ENCODE results near the gene ATP7A.
"Not testable (repeated sequence)": the region's sequence is repeated elsewhere in the genome, so short reads cannot be mapped to it uniquely, and the experiment has no call there.

Gene ATP7A

DNA sequence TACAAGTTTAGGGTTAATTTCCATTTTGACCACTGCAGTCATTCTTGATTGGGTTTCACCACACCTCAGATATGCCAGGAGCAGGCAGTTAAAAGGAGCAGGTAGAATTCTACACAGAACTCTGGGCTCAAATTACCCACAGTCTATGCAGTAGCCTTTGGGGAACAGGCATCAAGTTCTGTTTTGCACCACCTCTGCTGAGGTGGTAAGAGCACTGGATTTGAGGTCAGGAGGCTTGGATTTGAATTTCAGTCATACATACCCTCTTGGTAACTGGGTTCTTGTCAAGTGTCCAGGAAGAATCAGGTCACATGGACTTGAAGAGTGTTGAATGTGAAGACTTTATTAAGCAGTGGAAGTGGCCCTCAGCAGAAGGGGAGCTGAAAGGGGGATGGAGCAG lies 153.2 kb downstream of the ATP7A start:
- no peaks in the 10 kb centered on the region for H3K36me3 ChIP-seq
- TF ChIP-seq, protein P1, sequence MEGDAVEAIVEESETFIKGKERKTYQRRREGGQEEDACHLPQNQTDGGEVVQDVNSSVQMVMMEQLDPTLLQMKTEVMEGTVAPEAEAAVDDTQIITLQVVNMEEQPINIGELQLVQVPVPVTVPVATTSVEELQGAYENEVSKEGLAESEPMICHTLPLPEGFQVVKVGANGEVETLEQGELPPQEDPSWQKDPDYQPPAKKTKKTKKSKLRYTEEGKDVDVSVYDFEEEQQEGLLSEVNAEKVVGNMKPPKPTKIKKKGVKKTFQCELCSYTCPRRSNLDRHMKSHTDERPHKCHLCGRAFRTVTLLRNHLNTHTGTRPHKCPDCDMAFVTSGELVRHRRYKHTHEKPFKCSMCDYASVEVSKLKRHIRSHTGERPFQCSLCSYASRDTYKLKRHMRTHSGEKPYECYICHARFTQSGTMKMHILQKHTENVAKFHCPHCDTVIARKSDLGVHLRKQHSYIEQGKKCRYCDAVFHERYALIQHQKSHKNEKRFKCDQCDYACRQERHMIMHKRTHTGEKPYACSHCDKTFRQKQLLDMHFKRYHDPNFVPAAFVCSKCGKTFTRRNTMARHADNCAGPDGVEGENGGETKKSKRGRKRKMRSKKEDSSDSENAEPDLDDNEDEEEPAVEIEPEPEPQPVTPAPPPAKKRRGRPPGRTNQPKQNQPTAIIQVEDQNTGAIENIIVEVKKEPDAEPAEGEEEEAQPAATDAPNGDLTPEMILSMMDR (IDR thresholded peaks at IDR 0.05; ENCODE audit: low read depth, low read length), result no peak
- no peak overlapping the region for H3K27ac ChIP-seq
- H3K4me3 ChIP-seq (ENCODE audit: low read depth, low read length), result no peak overlapping the region
- no peaks in the 10 kb centered on the region for H3K27me3 ChIP-seq (ENCODE audit: insufficient read depth, low read depth, severe bottlenecking)
- peaks cover 2% of the 10 kb centered on the region for H3K9me3 ChIP-seq (ENCODE audit: severe bottlenecking)
- DNase-seq, result no peak

DNA sequence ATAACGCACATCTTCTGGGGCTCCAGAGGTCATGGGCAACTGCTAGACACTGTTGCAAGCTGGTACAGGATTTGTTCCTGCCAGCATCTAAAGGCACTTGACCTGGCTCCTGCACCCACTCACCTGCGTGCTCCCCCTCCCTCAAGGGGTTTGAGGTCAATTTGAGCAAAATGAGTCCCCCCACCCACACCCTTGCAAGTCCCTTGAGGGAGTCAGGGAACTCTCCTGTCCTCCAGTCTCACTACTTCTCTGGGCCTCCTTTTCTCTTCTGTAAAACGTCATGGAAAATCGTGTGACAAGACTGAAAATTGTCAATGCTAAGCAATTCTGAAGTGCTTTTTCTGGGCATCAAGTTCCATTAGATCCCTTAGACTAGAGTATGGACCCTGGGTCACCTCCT lies 153.7 kb downstream of the ATP7A start:
- Histone ChIP-seq H3K9me3 (ENCODE audit: severe bottlenecking) (peaks cover 2% of the 10 kb centered on the region), H3K4me3 (ENCODE audit: low read depth, low read length) (no peak overlapping the region), H3K27me3 (ENCODE audit: insufficient read depth, low read depth, severe bottlenecking) (no peaks in the 10 kb centered on the region), H3K27ac (no peak overlapping the region), H3K36me3 (no peaks in the 10 kb centered on the region)
- no peak for DNase-seq
- TF ChIP-seq, protein P1 (IDR thresholded peaks at IDR 0.05; ENCODE audit: low read depth, low read length), result no peak

DNA sequence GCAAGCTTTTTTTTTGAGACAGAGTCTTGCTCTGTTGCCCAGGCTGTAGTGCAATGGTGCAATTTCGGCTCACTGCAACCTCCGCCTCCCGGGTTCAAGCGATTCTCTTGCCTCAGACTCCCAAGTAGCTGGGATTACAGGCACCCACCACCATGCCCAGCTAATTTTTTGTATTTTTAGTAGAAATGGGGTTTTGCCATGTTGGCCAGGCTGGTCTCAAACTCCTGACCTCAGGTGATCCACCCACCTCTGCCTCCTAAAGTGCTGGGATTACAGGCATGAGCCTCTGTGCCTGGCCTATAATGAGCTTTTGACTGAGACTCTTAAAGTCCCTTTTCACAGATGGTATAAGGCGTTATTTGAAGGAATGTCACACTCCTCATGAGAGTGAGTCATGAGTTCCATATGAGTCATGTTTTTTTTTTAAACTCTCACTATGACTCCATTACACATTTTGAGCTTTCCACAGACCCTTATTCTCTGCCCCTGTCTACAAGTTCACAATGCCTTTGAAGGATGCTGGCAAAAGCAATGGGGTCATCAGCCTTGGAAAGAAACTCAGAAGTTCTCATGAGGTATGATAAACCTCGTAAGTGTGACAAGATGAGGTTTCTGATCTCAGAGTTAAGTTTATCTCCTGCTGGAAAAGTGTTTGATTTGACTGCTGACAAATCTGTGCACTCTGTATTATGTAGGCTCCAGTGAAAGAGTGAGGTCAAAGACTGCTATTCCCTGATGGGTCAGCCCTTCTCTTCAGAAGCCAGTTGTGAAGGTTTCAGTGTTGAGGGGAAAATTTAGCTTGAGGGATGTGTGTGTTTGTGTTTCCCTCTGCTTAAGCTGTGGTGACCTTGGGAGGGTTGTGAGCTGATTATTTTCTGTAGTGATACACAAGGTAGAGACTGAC lies 154.5 kb downstream of the ATP7A start:
- not testable (repeated sequence) for H3K9me3 ChIP-seq (ENCODE audit: severe bottlenecking); H3K27ac ChIP-seq; H3K27me3 ChIP-seq (ENCODE audit: insufficient read depth, low read depth, severe bottlenecking); H3K36me3 ChIP-seq; H3K4me3 ChIP-seq (ENCODE audit: low read depth, low read length); DNase-seq

DNA sequence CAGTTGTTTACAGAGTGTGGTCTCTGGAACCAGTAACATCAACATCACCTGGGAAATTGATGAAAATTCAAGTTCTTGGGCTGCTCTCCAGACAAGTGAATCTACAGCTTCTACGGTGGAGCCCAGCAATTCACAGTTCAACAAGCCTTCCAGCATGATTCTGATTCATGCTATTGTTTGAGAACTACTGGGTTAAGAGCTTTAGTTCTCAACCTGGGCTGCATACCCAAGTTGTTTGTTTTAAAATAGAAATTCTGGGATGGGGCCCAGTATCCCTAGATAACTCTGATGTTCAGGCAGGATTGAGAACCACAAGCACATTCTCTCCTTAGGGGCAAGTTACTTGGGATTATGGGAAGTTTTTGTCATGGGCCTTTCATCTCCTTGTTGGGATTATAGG lies 155.6 kb downstream of the ATP7A start:
- H3K27me3 ChIP-seq (ENCODE audit: insufficient read depth, low read depth, severe bottlenecking), result no peaks in the 10 kb centered on the region
- no peak overlapping the region for H3K4me3 ChIP-seq (ENCODE audit: low read depth, low read length)
- DNase-seq, result no peak
- H3K27ac ChIP-seq, result no peak overlapping the region
- TF ChIP-seq, protein P1 (IDR thresholded peaks at IDR 0.05; ENCODE audit: low read depth, low read length), result no peak
- peaks cover 2% of the 10 kb centered on the region for H3K9me3 ChIP-seq (ENCODE audit: severe bottlenecking)
- H3K36me3 ChIP-seq, result no peaks in the 10 kb centered on the region

DNA sequence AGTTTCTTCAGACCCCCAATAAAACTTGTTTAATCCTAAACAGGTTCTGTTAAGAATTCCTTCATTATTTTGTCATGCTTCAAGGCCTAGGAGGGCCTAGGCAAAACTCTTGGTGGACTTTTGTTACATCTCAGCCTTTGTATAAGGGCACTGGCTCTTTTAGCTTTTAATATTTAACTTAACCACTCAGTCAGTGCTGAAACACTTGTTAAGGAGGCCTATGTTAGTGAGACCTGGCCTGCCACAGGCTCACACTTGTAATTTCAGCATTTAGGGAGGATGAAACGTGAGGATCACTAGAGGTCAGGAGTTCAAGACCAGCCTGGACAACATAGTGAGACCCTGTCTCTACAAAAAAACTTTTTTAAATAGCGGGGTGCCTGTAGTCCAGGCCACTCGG lies 160.8 kb downstream of the ATP7A start:
- no peaks in the 10 kb centered on the region for H3K27me3 ChIP-seq (ENCODE audit: insufficient read depth, low read depth, severe bottlenecking)
- no peak for DNase-seq
- TF ChIP-seq, protein P1 (IDR thresholded peaks at IDR 0.05; ENCODE audit: low read depth, low read length), result no peak
- H3K4me3 ChIP-seq (ENCODE audit: low read depth, low read length), result no peak overlapping the region
- H3K27ac ChIP-seq, result no peak overlapping the region
- no peaks in the 10 kb centered on the region for H3K36me3 ChIP-seq
- no peaks in the 10 kb centered on the region for H3K9me3 ChIP-seq (ENCODE audit: severe bottlenecking)

DNA sequence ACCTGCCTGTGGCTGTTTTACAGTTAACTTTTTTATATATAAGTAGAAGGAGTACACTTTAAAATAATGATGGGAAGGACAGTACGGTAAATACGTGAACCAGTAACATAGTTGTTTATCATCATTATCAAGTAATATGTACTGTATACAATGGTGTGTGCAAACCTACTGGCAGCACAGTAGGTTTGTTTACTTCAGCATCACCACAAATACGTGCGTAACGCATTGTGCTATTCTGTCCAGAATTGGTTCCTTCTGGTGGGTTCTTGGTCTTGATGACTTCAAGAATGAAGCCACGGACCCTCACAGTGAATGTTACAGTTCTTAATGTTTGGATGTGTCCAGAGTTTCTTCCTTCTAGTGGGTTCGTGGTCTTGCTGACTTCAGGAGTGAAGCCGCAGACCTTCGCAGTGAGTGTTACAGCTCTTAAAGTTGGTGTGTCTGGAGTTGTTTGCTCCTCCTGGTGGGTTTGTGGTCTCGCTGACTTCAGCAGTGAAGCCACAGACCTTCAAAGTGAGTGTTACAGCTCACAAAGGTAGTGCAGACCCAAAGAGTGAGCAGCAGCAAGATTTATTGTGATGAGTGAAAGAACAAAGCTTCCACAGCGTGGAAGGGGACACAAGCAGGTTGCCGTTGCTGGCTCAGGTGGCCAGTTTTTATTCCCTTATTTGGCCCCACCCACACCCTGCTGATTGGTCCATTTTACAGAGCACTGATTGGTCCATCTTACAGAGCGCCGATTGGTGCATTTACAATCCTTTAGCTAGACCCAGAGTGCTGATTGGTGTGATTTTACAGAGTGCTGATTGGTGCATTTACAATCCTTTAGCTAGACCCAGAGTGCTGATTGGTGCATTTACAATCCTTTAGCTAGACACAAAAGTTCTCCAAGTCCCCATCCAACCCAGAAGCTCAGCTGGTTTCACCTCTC lies 162.9 kb downstream of the ATP7A start:
- H3K27ac ChIP-seq; H3K9me3 ChIP-seq (ENCODE audit: severe bottlenecking); H3K4me3 ChIP-seq (ENCODE audit: low read depth, low read length): not testable (repeated sequence)

More for the DNA sequence above, 162.9 kb downstream of the ATP7A start:
- H3K27me3 ChIP-seq (ENCODE audit: insufficient read depth, low read depth, severe bottlenecking); H3K36me3 ChIP-seq; DNase-seq: not testable (repeated sequence)
